Karpas-422 (cell line): Measurements from ENCODE around the gene ZC2HC1C. TPM values are rescaled to one million over a fixed set of nuclear protein-coding genes. Genes with fewer than 3 reads are reported as not detected.

Experiments
- DNase-seq: peaks from one replicate; pipeline ENCODE4 v3.0.0-alpha.2; 2015
- H2AFZ ChIP-seq: fragments of 200-600 bp; sonication (generic); 2 replicates; pipeline ENCODE4 v1.6.1; 2014; ENCODE audit warnings: antibody characterized with exemption, low read length, mixed read lengths
- H3K27ac ChIP-seq: fragments of 200-600 bp; sonication (generic); 2 replicates; pipeline ENCODE4 v1.5.1; 2014; ENCODE audit warnings: mild to moderate bottlenecking, low read length, moderate library complexity
- H3K27me3 ChIP-seq: fragments of 200-600 bp; sonication (generic); 2 replicates; pipeline ENCODE4 v1.6.1; 2014; ENCODE audit warnings: low read length, mixed read lengths
- H3K36me3 ChIP-seq: fragments of 200-600 bp; sonication (generic); 2 replicates; pipeline ENCODE4 v1.6.1; 2014; ENCODE audit warnings: low read length, mixed read lengths; ENCODE audit not compliant: insufficient read depth
- H3K4me1 ChIP-seq: fragments of 200-600 bp; sonication (generic); 2 replicates; pipeline ENCODE4 v1.6.1; 2014; ENCODE audit warnings: mild to moderate bottlenecking, low read length, mixed read lengths
- H3K4me2 ChIP-seq: fragments of 200-600 bp; sonication (generic); 2 replicates; pipeline ENCODE4 v1.6.1; 2014; ENCODE audit warnings: low read length, low read depth, mild to moderate bottlenecking; ENCODE audit not compliant: poor library complexity, severe bottlenecking
- H3K4me3 ChIP-seq: fragments of 200-600 bp; sonication (generic); 2 replicates; pipeline ENCODE4 v1.5.1; 2014; ENCODE audit warnings: mild to moderate bottlenecking, antibody characterized with exemption, low read length, mixed read lengths
- H3K79me2 ChIP-seq: fragments of 200-600 bp; sonication (generic); 2 replicates; pipeline ENCODE4 v1.6.1; 2014; ENCODE audit warnings: mild to moderate bottlenecking, low read length, mixed read lengths
- H3K9ac ChIP-seq: fragments of 200-600 bp; sonication (generic); 2 replicates; pipeline ENCODE4 v1.6.0; 2014; ENCODE audit warnings: low read length
- H3K9me2 ChIP-seq: fragments of 200-600 bp; sonication (generic), shearing (Covaris generic); replicated peaks from 2 replicates; pipeline ENCODE4 v1.6.0; 2014; ENCODE audit warnings: mild to moderate bottlenecking, low read length, moderate library complexity; ENCODE audit not compliant: insufficient read depth
- H3K9me3 ChIP-seq: fragments of 300-700, 200-600 bp; sonication (generic); 2 replicates; pipeline ENCODE4 v1.6.1; 2014; ENCODE audit warnings: low read length, mixed read lengths
- H4K20me1 ChIP-seq: fragments of 200-600 bp; sonication (generic); 2 replicates; pipeline ENCODE4 v1.6.1; 2014; ENCODE audit warnings: mild to moderate bottlenecking, antibody characterized with exemption, low read length, low read depth; ENCODE audit not compliant: insufficient read depth
- total RNA-seq: library from RNA; depleted of rRNA; stranded (reverse); fragments of >200 nt; shearing (Covaris generic); gene quantifications from 2 replicates; pipeline ENCODE4 v1.2.3, GENCODE V29; 2014; ENCODE audit warnings: low replicate concordance

ZC2HC1C gene
- total RNA-seq, 1 experiment from 2014 or later: 1.1 TPM

DNA sequence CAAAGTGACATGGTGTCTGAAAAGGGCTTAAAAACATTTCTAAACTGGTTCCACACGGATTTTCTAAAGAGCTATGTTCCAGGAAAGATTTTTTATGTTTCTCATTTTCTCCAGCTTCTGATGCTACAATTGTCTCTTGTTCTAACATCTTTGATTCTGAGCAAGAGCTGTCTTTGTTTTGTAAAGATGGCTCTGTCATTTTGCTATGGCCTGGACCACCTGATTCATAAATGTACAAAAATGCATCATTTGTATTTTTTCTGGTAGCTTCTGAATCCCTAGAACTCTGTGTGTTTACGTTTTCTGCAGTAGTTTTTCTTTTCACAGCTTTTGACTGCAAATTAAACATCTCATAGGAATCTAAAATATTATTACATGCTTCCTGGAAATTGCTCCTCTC lies 21.3 kb upstream of the ZC2HC1C start:
- H3K27ac ChIP-seq: no peak overlapping the region
- H3K79me2 ChIP-seq: peaks cover 80% of the 10 kb centered on the region
- H3K9me2 ChIP-seq: no peaks in the 10 kb centered on the region
- H3K27me3 ChIP-seq: no peaks in the 10 kb centered on the region
- no peak overlapping the region for H3K4me3 ChIP-seq
- peaks cover 32% of the 10 kb centered on the region for H3K4me1 ChIP-seq
- DNase-seq: no peak
- H3K9ac ChIP-seq: no peak overlapping the region
- H3K4me2 ChIP-seq: no peak overlapping the region
- H3K36me3 ChIP-seq: peaks cover 43% of the 10 kb centered on the region
- no peaks in the 10 kb centered on the region for H3K9me3 ChIP-seq
- 0 out of 2 replicates have a peak, but pooled peaks cover 5% of the 10 kb centered on the region for H4K20me1 ChIP-seq
- no peak overlapping the region for H2AFZ ChIP-seq

GRCh38 chr14:75049136-75049535 lies 20.3 kb upstream of the ZC2HC1C start:
- peaks cover 36% of the 10 kb centered on the region for H3K36me3 ChIP-seq
- no peaks in the 10 kb centered on the region for H3K27me3 ChIP-seq
- no peak overlapping the region for H3K27ac ChIP-seq
- H4K20me1 ChIP-seq: 0 out of 2 replicates have a peak, but pooled peaks cover 5% of the 10 kb centered on the region
- no peak overlapping the region for H3K9ac ChIP-seq
- DNase-seq: no peak
- no peak overlapping the region for H3K4me3 ChIP-seq
- no peaks in the 10 kb centered on the region for H3K9me3 ChIP-seq
- H3K4me1 ChIP-seq: peaks cover 32% of the 10 kb centered on the region
- H2AFZ ChIP-seq: no peak overlapping the region
- H3K9me2 ChIP-seq: no peaks in the 10 kb centered on the region
- H3K4me2 ChIP-seq: peak overlapping the region; percentile 69
- peaks cover 72% of the 10 kb centered on the region for H3K79me2 ChIP-seq

DNA sequence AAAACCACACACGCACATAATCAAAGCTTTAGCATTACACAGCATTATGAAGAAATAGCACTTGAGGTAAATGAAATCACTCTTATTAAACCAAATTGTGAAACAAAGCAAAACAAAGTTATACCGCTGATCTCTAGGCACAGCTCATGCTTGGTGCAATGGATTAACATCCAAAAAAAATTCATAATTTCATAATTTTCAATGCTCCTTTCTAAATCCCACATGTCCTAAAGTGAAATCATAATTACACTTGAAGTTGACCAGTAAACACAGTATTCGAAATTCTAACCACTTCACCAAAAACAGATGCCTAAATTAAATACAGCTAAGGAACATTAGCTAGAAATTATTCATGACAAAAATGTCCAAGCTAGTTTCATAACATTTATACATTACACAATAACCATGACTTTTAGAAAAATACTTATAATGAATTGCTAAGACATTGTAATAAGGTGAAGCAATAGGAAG lies 19.7 kb upstream of the ZC2HC1C start:
- Histone ChIP-seq H3K27ac (no peak overlapping the region), H3K9me3 (no peaks in the 10 kb centered on the region), H3K9me2 (no peaks in the 10 kb centered on the region), H4K20me1 (no peaks in the 10 kb centered on the region), H3K4me3 (peak overlapping the region; percentile 80), H3K4me1 (peaks cover 29% of the 10 kb centered on the region), H3K79me2 (peaks cover 66% of the 10 kb centered on the region), H3K36me3 (peaks cover 30% of the 10 kb centered on the region), H3K4me2 (peak overlapping the region; percentile 69), H3K27me3 (no peaks in the 10 kb centered on the region), H2AFZ (no peak overlapping the region), H3K9ac (peak overlapping the region; percentile 84; the same call in 1 of the 2 replicates)
- no peak for DNase-seq

DNA sequence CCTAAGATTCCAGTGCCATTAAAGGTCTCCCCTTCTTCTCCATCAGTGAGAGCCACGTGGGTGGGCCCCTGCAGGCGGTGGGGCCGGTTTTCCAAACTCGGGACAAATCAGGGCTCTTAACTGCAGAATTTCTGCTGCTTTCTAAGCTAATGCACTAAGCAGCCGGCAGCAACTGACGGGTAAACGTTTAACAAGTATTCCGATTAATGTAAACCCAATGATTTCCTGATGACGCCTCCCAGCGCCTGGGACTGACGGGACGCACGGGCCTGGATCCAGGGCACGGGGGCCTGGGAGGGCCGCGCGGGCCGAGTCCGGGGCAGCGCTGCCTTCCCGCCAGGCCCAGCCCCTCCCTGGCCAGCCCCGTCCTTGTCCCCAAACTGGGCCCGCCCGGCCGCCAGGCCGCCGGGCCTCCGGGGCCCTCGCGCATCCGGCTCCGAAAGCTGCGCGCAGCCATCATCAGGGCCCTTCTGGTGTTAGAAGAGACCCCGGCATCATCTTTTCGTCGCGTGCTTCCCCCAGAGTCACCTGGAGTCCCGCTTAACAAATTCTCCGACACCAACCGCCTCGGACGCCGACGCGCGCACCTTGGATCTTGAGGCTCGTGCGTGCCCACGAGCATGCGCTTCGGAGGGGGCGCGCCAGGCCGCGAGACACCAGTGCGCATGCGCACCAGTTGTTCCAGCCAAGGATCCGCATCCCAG lies 18.4 kb upstream of the ZC2HC1C start, which contains the start of gene MLH3:
MLH3 (minus strand) TSS at position 616 of the 704 bp plus-strand sequence. CDS start 1,812 bp downstream, outside the sequence.
- peaks cover 25% of the 10 kb centered on the region for H3K4me1 ChIP-seq
- H3K79me2 ChIP-seq: peaks cover 59% of the 10 kb centered on the region
- peak; percentile 97 for DNase-seq
- H4K20me1 ChIP-seq: no peaks in the 10 kb centered on the region
- peak within 1 kb of the TSS; percentile 70 for H3K27ac ChIP-seq
- peak within 1 kb of the TSS; percentile 69 for H3K4me2 ChIP-seq
- H3K9me2 ChIP-seq: no peaks in the 10 kb centered on the region
- peak within 1 kb of the TSS; percentile 80 for H3K4me3 ChIP-seq
- no peaks in the 10 kb centered on the region for H3K27me3 ChIP-seq
- H2AFZ ChIP-seq: peak within 1 kb of the TSS; percentile 9
- H3K9ac ChIP-seq: peak within 1 kb of the TSS; percentile 84
- H3K36me3 ChIP-seq: peaks cover 29% of the 10 kb centered on the region
- H3K9me3 ChIP-seq: no peaks in the 10 kb centered on the region

DNA sequence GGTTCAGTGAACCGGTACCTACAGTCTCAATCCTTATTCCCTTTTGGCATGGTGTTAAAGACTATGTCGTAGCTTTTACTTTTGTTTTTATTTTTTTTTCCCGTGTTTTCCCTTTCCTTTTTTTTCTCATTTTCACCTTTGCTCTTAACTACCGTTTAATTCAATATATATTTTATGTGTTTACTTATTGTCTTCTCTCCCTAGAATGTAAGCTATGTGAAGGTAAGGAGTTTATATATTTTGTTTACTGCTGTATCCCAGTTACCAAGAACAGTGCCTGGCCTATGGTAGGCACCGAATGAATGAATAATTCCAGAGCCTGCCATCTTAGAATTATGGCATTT lies 17.9 kb upstream of the ZC2HC1C start:
- Histone ChIP-seq H3K9me2 (no peaks in the 10 kb centered on the region), H3K9me3 (no peaks in the 10 kb centered on the region), H3K36me3 (peaks cover 25% of the 10 kb centered on the region), H3K4me1 (peaks cover 25% of the 10 kb centered on the region), H4K20me1 (no peaks in the 10 kb centered on the region), H3K4me3 (peak overlapping the region; percentile 80), H2AFZ (peak overlapping the region; percentile 9), H3K4me2 (peak overlapping the region; percentile 69), H3K79me2 (peaks cover 59% of the 10 kb centered on the region), H3K27me3 (no peaks in the 10 kb centered on the region), H3K27ac (peak overlapping the region; percentile 70; the same call in 1 of the 2 replicates), H3K9ac (peak overlapping the region; percentile 84)
- DNase-seq: no peak

DNA sequence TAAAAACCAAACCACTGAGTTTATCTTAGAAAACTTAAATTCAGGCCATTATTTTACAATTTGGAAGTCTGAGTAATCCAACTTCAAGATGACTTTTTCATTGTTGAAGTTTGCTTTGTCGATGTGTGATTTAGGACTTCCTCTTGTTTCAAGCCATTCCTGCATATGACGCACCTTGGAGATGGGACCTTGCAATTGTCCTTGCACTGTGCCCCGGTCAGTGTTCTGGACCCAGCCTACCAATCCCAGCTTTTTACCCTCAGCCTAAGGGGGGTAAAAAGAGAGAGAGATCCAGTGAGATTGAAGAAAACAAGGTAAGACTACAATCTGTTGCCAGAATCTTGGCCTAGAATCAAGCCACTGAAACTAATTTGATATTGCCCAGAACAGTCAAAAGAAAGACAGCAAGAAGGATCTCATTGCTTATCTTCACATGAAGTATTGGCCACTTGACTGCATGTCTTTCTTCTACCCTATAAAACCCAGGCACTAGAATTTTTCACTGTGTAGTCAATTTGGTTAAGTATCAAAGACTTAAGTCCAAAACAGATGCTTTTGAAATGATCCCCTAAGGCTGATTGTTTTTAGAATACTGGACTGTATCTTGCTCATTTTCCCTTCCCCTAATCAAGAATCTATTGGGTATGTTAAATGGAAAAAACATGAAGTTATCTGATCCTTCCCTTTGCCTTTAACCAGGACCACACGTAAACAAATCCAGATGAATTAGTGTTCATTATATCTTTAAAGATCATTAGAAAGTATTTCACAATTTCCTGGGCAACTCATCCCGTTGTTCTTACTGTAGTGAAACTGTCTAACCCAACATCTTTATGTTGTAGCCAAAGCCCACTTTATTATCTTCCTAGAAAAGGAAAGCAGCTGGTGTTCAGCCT lies 15.8 kb upstream of the ZC2HC1C start:
- Histone ChIP-seq H3K9me3 (no peaks in the 10 kb centered on the region), H3K9ac (no peak overlapping the region), H3K9me2 (no peaks in the 10 kb centered on the region), H4K20me1 (no peaks in the 10 kb centered on the region), H3K4me3 (no peak overlapping the region), H3K27ac (peak overlapping the region; percentile 16; the same call in 1 of the 2 replicates), H2AFZ (no peak overlapping the region), H3K27me3 (no peaks in the 10 kb centered on the region), H3K4me1 (peaks cover 25% of the 10 kb centered on the region), H3K4me2 (no peak overlapping the region), H3K36me3 (peaks cover 14% of the 10 kb centered on the region), H3K79me2 (peaks cover 47% of the 10 kb centered on the region)
- no peak for DNase-seq

GRCh38 chr14:75054421-75054820 lies 15.0 kb upstream of the ZC2HC1C start:
- H3K9me2 ChIP-seq: no peaks in the 10 kb centered on the region
- H3K9me3 ChIP-seq: no peaks in the 10 kb centered on the region
- no peak overlapping the region for H2AFZ ChIP-seq
- peaks cover 39% of the 10 kb centered on the region for H3K79me2 ChIP-seq
- peaks cover 6% of the 10 kb centered on the region for H3K36me3 ChIP-seq
- H3K27me3 ChIP-seq: no peaks in the 10 kb centered on the region
- H4K20me1 ChIP-seq: no peaks in the 10 kb centered on the region
- no peak overlapping the region for H3K4me2 ChIP-seq
- H3K9ac ChIP-seq: no peak overlapping the region
- peaks cover 21% of the 10 kb centered on the region for H3K4me1 ChIP-seq
- H3K4me3 ChIP-seq: no peak overlapping the region
- H3K27ac ChIP-seq: peak overlapping the region; percentile 16; the same call in 1 of the 2 replicates
- no peak for DNase-seq

DNA sequence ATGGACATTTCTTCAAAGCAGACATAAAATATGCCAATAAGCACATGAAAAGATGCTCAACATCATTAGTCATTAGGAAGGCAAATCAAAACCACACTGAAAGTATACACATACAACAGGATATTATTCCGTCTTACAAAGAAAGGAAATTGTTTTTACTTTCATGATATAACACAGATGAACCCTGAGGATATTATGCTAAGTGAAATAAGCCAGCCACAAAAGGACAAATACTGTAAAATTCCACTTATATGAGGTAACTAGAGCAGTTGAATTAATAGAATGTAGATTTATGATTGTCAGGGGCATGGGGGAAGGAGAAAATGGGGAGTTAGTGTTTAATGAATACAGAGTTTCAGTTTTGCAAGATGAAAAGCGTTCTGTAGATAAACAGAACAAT lies 9.8 kb upstream of the ZC2HC1C start:
- Histone ChIP-seq H3K9me2 (no peaks in the 10 kb centered on the region), H3K79me2 (peaks cover 59% of the 10 kb centered on the region)
- DNase-seq: no peak

More for the DNA sequence above, 9.8 kb upstream of the ZC2HC1C start:
- Histone ChIP-seq H3K4me1 (peaks cover 11% of the 10 kb centered on the region), H2AFZ (no peak overlapping the region), H3K36me3 (peaks cover 23% of the 10 kb centered on the region), H3K9me3 (peaks cover 11% of the 10 kb centered on the region), H3K4me2 (no peak overlapping the region), H4K20me1 (no peaks in the 10 kb centered on the region), H3K9ac (no peak overlapping the region), H3K4me3 (no peak overlapping the region), H3K27ac (no peak overlapping the region), H3K27me3 (no peaks in the 10 kb centered on the region)
